Renal cortex interstitium (tissue), 11 donors: Measurements from ENCODE around the gene PPP1R16B. TPM values are rescaled to one million over a fixed set of nuclear protein-coding genes. Genes with fewer than 3 reads are reported as not detected.

Experiments used
- DNase-seq, 11 donors: peaks; one replicate each; pipeline ENCODE4 v3.0.0-alpha.2; 2013; ENCODE audit warnings: low read depth in 9 of 11, low spot score in 4 of 11; ENCODE audit errors: extremely low read depth in 1 of 11
- polyA plus RNA-seq, 3 donors: library from polyadenylated mRNA; unstranded; fragments of 120-200 nt; gene quantifications; one replicate each; pipeline ENCODE4 v1.2.1, GENCODE V29; 2013; ENCODE audit not compliant: insufficient read length in 3 of 3

The PPP1R16B gene
- polyA plus RNA-seq, 3 donors: 7.4 to 8.1 (median 7.5) TPM

DNA sequence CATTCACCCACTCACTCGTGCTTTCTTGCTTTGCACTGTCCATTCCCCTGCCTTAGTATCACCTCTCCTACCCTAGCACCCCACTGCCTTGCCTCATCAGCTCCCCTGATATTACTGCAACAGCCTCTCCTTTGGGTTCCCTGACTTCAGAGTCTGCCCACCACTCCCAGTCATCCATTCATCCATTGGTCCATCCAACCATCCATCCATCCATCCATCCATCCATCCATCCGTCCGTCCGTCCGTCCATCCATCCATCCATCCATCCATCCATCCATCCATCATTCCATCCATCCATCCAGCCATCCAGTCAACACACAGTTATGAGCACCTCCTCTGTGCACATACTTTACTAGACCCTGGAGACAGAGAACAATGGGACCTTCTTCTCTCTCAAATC, 97.8 kb downstream of the PPP1R16B start:
- no peak for DNase-seq

DNA sequence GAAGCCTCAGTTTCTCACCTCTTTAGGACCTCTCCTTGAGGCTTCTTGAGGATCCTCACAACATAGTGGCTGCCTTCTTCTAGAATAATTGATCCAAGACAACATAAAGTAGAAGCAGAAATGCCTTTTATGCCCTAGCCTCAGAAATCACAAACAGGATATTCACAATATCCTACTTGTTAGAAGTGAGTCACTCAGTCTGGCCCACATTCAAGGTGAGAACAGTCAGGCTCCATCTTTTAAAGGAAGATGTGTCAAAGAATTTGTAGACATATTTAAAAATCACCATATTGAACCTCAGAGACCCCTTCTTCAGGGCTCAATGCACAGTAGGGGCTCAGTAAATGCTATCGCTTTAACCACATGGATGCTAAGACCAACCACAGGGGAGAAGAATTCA, 99.9 kb downstream of the PPP1R16B start:
- DNase-seq: no peak

DNA sequence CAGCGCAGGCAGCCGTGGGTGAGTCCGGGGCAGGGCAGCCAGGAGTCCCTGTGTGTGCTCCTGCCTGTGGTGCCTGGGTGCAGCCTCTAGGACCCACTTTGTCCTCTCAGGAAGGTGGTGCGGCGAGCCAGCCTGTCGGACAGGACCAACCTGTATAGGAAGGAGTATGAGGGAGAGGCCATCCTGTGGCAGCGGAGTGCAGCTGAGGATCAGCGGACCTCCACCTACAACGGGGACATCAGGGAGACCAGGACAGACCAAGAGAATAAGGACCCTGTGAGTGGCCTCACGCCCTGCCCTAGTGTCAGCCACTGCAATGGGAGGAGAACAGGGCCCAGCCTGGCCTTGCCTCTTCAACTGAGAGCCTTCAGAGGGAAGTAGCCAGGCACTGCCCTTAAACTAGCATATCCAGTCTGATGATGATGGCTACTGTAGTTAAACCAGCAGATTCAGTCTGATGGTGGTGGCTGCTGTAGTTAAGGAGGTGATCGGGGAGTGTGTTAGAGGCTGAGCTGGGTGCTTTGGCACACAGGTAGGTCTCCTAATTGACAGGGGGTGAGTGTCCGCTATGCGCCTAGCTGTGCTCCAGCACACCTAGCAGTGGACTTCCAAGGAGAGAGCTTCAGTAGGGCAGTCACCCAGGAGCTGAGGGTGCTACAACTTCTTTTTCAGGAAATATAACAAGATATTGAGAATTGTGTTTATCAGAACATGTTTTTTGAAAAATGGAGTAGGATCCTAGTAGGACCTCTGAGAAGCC, 102.6 kb downstream of the PPP1R16B start:
- DNase-seq: no peak

DNA sequence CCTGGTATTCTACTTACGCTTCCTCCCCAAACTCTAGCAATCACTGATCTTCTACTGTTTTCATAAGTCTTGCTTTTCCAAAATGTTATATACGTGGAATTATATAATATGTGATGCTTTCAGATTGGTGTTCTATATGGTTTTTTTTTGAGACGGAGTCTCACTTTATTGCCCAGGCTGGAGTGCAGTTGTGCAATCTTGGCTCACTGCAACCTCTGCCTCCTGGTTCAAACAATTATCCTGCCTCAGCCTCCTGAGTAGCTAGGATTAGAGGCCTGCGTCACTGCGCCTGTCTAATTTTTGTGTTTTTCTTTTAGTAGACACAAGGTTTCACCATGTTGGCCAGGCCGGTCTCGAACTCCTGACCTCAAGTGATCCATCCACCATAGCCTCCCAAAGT, 109.9 kb downstream of the PPP1R16B start:
- no peak for DNase-seq

DNA sequence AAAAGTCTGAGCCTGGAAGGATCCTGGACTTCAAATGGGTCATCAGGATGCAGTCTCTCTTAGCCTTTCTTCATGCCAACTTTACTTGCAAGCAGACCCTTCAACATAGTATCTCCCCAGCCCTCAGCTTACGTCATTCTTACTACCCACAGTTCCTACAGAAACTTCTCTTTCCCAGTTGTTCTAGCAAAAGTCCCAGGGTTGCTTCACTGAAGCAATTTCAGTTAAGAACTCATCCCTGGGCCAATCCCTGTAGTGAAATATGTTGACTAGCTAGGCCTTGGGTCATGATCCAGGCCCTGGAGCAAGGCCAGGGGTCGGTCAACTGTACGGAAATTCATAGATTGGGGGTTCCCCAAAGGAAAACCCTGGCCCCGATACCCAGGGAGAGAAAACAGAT, 112.2 kb downstream of the PPP1R16B start:
- no peak for DNase-seq

DNA sequence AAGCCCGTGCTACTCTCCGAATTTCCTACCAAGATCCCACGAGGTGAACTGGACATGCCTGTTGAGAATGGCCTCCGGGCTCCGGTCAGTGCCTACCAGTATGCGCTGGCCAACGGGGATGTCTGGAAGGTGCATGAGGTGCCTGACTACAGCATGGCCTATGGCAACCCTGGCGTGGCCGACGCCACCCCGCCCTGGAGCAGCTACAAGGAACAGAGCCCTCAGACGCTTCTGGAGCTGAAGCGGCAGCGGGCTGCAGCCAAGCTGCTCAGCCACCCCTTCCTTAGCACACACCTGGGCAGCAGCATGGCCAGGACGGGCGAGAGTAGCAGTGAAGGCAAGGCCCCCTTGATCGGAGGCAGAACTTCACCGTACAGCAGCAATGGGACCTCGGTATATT, 112.7 kb downstream of the PPP1R16B start:
- no peak for DNase-seq

DNA sequence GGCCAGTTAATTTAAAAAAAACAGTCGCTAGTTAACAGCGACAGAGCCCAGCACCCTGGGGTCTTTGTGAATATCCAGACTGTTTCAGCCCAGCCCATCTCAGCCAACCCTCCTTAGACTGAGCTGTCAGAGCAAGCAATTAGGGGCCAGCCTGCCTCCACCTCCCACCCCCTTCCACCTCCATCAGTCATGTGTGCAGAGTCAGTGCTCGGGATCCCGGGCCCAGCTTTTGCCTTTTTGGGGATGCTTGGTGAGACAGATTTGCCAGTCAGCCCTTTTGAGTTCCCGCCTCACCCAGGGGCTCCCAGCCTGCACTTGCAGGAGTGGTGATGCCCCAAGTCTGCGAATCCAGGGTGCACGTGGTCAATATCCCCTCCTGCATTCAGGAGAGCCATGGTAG, 114.2 kb downstream of the PPP1R16B start:
- DNase-seq: no peak

DNA sequence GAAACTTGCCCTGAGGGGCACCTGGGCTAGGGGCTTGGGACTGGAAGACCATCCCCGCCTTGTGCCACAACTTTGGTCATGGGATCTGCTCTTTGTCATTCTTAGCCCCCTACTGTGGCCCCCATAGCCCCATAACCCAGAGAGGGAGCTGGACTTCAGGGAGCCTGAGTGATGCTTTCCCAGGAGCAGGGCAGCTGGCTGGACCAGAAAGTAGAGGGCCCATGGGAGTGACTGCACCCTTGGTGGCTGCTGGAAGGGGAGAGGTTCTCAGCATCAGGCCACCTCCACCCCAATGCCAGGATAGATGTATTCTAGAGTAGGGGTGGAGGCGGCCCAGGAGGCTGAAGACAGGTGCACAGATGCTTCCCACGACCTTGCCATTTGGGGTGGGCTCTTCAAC, 114.9 kb downstream of the PPP1R16B start:
- DNase-seq: no peak

DNA sequence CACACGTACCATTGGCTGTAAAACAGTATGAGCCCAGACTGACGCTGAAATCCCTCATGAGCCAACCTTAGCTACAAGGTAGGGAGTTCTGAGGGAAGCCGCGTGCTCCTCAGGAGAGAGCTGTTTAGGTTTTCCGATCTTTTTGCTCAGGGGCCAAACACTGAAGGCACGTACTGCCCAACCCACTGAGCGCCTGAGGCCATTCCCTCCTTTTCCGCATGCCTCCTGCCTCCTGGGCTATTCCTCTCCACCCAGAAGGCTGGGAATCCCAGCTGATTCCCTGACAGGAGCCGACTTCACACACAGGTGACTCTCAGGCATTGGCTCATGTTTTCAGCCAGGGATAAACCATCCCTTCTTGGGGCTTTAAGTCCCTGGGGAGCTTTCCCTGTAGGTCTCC, 115.4 kb downstream of the PPP1R16B start:
- DNase-seq: no peak

DNA sequence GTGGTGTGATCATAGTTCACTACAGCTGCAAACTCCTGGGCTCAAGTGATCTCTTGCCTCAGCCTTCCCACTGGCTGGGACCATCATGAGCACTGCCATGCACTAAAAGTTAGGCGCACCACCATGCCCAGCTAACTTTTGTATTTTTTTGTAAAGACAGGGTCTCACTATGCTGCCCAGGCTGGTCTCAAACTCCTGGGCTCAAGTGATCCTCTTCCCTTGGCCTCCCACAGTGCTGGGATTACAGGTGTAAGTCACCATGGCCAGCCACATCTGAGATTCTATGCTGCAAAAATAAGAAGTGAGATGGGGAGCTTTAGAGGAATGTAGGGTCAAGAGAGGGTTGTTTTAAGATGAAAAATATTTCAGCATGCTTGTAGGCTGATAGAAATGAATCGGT, 119.2 kb downstream of the PPP1R16B start:
- no peak for DNase-seq

DNA sequence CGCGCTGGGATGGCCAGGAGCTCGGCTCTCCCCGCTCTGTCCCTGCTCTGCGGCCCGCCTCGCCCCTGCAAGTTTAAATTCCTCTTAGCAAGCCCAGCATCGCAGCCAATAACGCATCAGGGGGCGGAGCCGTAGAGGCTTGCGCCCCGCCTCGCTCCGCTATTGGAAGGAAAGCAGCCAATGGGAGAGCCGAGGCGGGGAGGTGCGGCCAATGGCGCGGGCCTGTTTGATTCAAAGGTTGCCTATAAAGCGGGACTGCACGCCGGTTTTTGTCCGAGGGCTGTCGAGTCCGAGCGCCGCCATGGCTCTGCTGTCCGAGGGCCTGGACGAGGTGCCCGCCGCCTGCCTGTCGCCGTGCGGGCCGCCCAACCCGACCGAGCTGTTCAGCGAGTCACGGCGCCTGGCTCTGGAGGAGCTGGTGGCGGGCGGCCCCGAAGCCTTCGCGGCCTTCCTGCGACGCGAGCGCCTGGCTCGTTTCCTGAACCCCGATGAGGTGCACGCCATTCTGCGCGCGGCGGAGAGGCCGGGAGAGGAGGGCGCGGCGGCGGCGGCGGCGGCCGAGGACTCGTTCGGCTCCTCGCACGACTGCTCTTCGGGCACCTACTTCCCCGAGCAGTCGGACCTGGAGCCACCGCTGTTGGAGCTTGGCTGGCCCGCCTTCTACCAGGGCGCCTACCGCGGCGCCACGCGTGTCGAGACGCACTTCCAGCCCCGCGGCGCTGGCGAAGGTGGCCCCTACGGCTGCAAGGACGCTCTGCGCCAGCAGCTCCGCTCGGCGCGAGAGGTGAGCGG, 120.8 kb downstream of the PPP1R16B start, which contains the start of gene FAM83D:
Gene FAM83D (plus strand): TSS at position 276 of the 792 bp plus-strand sequence. CDS start 26 bp downstream, at position 302.
- peak; percentile 86 to 96 (median 94) for DNase-seq

DNA sequence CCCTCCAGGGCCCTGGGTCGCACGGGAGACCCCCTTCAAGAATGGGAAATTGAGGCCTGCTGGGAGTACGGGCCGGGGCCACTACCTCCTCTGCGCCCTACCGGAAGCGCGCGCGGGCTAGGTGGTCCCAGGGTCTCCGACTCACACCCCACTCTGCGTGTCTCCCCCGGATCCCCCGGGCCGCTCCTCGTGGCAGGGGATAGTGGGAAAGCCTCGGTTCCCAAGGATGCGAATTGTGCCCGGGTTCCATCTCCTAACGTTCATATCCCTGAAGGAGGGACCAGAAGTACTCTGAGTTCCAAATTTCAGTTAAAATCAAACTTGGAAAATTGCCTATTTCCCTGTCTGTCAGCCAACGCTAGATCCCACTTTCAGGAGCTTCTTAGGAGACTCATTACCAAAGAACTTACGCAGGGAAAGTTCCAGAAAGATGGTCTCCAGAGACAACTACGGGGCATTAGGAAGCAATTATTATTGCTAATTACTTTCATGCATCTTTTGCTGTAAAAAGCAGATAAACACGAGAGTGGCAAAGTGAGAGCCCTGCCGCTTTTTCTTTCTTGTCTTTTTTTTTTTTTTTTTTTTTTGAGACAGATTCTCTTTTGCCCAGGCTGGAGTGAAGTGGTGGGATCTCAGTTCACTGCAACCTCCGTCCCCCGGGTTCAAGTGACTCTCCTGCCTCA, 121.6 kb downstream of the PPP1R16B start:
- no peak for DNase-seq

DNA sequence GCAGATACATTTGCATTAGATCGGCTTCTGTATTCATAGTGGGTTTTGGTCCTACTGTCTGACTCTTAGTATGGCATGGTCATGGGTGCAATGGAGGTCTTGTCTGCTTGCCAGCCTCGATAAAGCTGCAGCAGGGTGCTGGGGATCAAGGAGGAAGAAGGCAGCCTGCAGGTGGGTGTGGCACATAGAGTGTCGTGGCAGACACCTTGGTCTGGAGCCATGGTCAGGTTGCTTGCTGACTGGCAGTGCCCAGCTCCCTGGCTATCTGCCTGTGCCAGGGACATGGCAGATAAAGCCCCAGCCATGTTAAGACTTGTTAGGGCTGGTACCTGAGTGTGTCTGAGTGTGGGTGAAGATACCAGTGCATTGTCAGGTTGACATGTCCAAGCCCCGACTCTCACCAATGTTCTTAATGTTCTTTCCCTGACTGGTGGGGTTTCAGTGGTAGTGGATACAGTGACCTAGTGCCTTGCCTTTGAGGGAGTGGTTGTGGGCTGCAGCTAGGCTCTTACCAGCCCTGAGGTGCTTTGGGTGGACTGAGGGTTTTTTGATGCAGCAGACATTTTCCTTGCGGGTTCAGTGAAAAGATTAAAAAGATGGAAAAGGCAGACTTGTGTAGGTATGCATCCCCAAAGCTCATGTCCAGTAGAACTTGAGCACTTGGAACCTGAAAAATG, 122.5 kb downstream of the PPP1R16B start:
- DNase-seq: no peak

DNA sequence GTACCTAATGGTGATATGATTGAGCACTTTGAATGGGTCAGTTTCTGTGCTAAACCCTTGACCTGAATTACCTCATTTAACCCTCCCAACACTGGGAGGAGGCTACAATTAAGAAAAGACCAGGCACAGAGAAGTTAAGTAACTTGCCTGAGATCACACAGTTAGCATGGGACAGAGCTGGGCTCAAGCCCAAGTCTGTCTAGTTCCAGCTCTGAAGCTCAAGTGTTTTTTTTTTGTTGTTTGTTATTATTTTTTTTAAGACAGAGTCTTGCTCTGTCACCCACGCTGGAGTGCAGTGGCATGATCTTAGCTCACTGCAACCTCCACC, 124.7 kb downstream of the PPP1R16B start:
- DNase-seq: no peak

DNA sequence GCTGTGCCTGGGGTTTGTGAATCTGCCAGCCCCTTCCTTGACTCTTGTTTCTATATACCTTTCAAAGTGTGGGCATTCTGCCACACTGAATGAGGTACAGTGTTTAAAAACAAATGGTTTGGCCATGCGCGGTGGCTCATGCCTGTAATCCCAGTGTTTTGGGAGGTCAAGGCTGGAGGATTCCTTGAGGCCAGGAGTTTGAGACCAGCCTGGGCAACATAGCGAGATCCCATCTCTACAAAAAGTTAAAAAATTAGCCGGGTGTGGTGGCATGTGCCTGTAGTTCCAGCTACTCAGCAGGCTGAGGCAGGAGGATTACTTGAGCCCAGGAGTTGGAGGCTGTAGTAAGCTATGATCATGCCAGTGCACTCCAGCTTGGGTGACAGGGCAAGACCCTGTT, 126.5 kb downstream of the PPP1R16B start:
- no peak for DNase-seq

DNA sequence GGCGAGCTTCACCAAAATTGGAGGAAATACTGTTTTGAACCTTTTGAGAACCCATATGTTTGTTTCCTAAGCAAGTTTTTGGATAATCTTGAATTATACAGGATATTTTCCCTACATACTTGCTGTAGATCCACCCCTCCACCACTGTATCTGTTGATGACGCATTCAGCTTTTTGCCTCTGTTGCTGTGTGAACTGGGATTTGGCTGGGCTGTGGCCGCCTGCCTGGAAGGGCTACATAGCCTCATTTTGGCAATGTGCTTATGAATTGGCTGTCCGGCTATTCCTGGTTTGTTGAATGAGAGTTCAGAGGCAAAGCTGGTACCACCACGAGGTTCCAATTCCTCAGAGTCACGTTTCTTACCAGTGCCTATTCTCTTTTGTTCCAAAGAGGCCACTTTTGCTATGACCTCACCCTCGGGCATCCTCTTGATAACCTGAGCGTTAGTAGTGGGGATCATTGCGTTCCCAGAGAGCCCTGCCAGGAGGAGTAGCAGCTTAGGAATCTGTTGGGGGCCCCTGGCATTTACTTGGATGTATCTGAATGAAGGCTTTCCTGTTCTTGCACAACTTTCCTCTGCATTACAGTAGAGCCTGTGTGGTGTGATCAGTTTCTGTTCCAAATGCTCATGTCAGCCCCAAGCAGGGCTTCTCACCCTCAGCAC, 127.1 kb downstream of the PPP1R16B start:
- no peak for DNase-seq

DNA sequence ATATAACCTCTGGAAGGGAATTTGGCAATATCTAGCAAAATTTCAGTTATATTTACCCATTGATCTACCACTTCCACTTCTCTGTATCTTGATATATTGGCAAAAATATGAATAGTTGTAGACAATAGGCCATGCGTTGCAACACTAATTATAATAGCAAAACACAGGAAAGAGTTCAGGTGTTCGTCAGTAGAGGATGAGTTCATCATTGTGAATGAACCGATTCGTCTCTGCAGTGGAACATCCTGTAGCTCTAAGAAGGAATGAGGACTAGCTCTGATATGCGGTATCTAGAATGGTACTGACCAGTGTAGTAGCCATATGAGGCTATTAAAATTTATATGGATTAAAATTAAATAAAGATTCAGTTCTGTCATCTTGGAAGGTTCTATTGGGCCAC, 129.0 kb downstream of the PPP1R16B start:
- DNase-seq: no peak

DNA sequence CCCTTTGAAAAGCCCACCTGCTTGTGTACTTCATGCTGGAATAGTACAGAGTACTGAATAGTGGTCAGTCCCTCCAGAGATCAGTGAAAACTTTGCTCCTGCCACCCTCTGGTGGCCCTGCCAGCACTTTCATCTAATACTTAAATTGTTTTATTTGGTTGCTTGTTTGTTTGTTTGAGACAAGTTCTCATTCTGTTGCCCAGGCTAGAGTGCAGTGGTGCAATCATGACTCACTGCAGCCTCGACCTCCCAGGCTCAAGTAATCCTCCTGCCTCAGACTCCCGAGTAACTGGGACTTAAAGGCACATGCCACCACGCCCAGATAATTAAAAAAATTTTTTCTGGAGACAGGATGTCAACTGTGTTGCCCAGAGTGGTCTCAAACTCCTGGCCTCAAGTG, 129.8 kb downstream of the PPP1R16B start:
- no peak for DNase-seq

DNA sequence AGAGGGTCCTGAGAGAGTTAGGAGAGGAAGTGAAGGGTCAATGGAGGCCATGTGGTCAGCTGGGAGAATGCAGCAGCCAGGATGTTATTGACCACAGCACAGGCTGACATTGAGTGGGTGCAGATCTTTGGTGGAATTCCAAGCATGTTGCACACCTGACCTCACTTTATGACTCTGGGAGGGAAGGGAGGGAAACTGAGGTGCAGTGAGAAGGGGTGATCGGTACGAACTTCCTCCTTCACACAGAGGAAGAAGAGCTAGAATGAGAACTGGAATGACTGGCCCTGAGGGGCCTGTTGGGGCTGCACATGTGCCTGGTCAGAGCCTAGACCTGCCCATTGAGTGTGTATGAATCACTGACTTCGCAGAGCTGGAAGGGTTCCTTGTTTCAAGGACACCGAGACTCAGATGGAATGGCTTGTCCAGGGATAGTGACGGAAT, 130.5 kb downstream of the PPP1R16B start:
- no peak for DNase-seq
